GM19351 (cell line): ENCODE measurements around the gene PPP1R9A.

Source experiments
- ATAC-seq: cut with Tn5 transposase; IDR thresholded peaks from one replicate; pipeline ENCODE4 v1.9.1; 2021; ENCODE audit warnings: mild to moderate bottlenecking, moderate library complexity; ENCODE audit not compliant: unreplicated experiment

The PPP1R9A gene

DNA sequence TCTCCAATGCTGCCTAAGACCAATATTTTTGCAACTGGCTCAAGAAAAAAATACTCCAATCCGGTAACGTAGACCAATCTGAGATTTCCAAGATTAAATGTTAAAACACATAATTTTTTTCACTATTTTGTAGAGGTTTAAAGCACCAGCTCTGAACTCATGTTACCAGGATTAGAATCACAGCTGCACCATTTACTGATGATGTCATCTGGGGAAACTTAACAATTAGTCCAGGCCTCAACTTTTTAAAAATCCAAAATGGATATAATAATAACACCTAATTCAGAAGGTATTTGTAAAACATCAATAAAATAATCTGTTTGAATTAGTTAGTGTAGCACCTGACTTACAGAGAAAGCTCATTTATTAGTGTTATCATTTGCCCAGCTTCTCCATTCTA, 402.6 kb downstream of the PPP1R9A start:
- no peak for ATAC-seq

GRCh38 chr7:95311389-95311788, 404.0 kb downstream of the PPP1R9A start:
- no peak for ATAC-seq

DNA sequence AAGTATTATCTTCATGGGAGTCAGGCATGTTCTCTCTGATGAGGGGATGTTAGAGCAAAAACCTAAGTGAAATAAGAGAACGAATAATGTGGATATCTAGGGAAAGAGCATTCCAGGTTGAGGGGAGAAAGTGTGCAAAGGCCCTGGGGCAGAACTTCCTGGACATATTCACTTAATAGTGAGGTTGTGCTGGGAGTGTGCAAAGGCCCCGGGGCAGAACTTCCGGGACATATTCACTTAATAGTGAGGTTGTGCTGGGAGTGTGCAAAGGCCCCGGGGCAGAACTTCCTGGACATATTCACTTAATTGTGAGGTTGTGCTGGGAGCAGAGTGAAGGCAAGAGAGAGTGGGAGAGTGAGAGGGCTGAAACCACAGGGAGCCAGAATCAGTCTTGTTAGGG, 405.2 kb downstream of the PPP1R9A start:
- ATAC-seq, result no peak

- peak; percentile 93 for ATAC-seq
Measured at GRCh38 chr7:95316588-95316987, 409.2 kb downstream of the PPP1R9A start.

DNA sequence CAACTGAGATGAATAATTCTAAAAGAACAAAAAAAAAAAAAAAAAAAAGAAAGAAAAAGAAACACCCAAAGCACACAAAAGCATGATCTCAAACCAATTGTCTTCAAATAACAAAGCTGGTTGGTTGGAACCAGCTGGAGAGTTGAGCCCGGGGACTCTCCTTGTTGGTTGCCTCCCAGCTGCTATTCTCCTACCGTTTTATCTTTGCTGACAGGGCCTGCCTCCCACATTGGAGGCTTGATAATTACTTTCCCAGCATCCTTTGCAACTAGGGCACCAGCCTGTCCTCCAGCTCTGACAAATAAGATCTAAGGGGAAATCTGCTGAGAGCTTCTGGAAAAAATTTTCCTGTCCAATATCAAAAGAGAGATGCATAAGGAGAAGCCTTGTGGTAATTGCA, 410.2 kb downstream of the PPP1R9A start:
- no peak for ATAC-seq

DNA sequence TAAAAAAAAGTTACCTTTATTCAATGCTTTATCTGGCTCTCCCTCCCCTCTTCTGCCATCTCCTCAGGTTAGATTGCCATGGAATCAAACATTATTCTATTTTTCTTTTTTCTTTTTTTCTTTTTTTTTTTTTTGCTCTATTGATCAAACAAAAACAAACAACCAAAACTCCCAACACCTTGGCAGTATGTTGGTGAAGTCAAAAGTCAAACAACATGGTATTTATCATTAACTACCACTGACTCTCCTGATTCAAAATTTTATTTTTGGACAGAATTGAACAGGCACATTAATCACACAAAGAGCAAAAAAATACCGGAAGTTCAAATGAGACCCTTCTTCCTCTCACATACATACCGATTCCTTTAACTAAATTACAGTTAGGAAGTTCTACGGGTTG, 410.6 kb downstream of the PPP1R9A start:
- ATAC-seq, result no peak

GRCh38 chr7:95318501-95319100, 411.2 kb downstream of the PPP1R9A start:
- no peak for ATAC-seq

GRCh38 chr7:95319570-95319969, 412.2 kb downstream of the PPP1R9A start:
- no peak for ATAC-seq

GRCh38 chr7:95320651-95321050, 413.3 kb downstream of the PPP1R9A start:
- no peak for ATAC-seq

GRCh38 chr7:95321720-95322119, 414.3 kb downstream of the PPP1R9A start:
- no peak for ATAC-seq

DNA sequence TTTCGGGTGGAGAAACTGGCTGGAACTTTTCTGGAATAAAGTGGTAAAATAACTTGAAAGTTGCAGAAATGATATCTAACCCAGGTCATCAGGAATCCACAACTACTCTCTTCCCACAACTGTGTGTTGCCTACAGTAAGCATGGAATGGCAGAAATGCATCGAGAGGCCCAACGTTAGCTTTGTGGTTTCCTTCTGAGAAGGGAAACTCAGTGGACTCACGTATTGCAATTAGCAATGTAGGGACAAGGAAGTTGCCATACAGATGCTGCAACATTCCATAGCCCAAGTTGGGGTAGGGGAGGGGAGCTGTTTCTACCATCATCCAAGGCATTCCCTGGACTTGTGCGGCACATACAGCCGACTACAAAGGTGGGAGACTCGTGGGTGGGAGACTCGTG, 415.0 kb downstream of the PPP1R9A start:
- ATAC-seq, result no peak

DNA sequence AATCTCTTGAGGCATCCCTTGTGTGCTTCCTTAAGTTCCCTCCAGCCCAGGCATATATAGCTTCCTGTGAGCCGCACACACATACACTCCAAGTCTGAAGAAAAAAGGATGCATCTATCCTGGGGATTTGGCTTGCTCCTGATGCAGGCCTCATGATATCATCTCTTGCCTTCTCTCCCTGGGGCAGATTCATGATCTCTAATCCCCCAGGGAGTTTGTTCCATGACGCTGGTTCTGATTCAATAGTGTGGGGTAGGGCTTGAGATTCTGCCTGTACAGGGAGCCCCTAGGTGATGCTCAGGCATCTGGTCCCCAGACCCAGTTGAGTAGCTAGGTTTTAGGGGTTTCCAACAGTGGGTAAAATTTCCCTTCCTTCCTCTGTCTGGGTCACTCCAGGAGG, 415.5 kb downstream of the PPP1R9A start:
- no peak for ATAC-seq

- no peak for ATAC-seq
Measured at GRCh38 chr7:95323410-95324129, 416.2 kb downstream of the PPP1R9A start.

GRCh38 chr7:95324431-95324830, 417.0 kb downstream of the PPP1R9A start, which contains the start of gene PON1:
TSS of gene PON1 (minus strand) at chr7:95324532. CDS start at chr7:95324475, 57 bp downstream.
- peak; percentile 70 for ATAC-seq

DNA sequence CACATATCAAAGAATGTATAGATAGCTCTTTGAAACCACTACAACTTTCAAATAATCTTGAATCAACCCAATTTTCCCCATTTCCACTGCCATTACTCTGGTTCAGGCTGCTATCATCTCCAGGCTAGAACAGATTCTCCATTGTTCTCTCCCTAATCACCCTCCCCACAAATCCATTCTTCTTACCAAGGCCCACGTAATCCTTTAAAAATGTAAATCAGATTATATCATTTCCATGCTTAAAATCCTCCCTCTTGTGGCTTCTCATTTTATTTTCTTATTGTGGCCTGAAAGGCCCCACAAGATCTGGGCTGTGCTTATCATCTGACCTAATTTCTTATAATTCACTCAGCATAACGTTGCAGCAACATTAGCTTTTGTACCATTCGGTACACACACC, 420.0 kb downstream of the PPP1R9A start:
- no peak for ATAC-seq

DNA sequence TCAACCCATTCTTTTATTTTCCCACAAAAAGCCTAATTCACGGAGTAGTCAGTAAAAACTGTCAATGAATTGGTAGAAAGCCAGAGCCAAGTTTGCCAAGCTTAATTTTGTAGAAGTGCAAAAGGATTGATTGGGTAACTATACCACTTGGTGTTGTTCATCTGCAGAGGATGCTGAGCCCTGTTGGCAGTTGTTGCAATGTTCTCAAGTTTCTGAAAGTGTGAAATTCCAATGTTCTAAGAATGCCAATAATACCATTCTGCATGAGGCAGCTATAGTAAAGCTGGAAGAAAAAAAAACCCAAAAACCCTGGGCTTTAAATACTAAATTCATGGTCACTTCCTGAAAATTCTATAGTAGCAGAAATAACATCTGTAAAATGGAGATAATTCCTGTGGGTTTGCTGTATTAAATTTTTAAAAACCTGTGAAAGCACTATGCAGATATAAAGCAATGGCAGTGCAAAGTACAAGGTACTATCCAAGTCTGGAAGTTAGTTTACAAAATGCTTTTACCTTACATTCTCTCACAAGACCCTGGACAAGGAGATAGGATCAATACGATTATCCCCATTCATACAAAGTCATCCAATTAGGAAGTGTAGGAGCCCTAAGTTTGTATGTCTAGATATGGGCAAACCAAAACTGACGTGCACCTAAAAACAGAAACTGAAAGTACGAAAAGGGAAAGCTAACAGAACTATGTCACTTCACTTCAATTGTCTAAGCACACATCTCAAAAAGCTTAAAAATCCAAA, 423.0 kb downstream of the PPP1R9A start:
- peak; percentile 95 for ATAC-seq

- ATAC-seq, result peak; percentile 26
Measured at GRCh38 chr7:95330961-95331337, 423.6 kb downstream of the PPP1R9A start.

DNA sequence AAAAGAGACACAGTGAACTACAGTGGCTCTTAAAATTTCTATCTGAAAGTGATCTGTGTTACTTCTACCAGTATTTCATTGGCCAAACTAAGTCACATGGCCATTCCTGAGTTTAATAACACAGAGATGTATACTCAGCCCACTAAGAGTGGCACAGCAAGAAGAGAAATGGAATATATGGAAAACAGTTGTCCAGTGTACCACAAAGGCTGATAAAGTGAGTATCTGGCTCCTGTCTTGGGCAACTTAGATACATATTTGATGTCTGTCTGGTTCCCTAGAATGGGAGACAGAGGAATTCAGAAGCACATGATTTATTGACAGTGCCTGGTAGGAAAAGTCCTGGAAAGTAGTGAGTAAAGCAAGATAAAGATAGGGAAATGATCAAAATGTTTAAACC, 427.1 kb downstream of the PPP1R9A start:
- no peak for ATAC-seq

DNA sequence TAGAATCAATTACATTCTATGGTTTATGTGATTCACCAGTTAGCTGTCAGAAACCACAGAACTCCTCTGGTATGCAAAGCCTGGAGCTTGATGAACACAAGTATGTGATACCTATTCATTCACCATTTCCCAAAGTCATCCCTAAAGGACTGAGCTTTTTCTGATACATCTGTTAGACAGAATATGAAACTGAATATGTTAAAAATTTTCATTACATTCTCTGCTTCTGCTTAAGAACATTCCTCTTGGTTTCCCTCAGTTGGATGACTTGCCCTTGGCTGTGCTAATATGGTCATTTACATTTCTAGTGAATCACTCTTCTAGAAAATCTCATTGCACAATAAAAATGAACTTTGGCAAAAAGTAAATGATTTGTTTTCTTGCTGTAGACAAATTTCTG, 427.7 kb downstream of the PPP1R9A start:
- no peak for ATAC-seq

DNA sequence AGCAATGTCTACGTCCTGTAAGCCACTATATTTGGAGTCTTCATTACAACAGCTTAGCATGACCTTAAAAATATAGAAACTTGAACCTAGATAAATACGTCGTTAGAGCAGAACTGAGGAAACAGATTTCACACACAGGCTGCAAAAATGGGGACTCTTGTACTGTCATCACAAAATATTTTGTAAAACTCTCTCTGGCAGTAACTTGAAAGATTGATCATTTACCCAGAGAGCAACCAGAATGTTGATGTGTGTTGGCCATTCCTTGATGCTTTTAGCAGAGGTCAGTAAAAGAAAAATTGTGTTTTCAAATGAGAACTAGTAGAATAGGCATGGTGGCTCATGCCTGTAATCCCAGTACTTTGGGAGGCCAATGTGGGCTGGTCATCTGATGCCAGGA, 431.4 kb downstream of the PPP1R9A start:
- no peak for ATAC-seq

- ATAC-seq, result no peak
Measured at GRCh38 chr7:95340491-95340890, 433.1 kb downstream of the PPP1R9A start.

DNA sequence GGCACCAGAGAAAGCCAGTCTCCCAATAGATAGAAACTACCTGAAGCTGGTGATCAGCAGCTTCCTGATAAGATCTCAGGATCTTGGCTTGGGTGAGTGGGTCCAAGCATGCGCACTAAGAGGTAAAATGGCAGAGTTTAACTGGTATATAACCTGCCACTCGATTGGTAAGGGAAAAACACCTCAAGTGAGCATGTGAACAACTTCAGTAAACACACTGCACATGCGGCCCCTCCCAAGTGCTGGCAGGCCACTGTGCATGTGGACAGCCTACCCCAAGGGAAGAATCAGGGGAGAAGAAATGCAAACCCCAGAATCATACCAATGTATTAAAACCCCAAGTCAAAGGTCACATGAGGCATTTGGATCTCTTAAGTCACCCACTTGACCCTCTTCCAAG, 434.6 kb downstream of the PPP1R9A start:
- ATAC-seq, result no peak
